Suprapubic skin (tissue), 4 donors: ENCODE results near the gene AVP.

Experiments
- EP300 ChIP-seq: sonication (generic); formaldehyde crosslinking; IDR thresholded peaks from one replicate; pipeline ENCODE4 v1.6.1; 2017; ENCODE audit warnings: antibody characterized with exemption
- POLR2A ChIP-seq, 2 donors: fragments of 450-650 bp; IDR thresholded peaks; one replicate each; pipeline ENCODE4 v1.6.1; 2017; ENCODE audit warnings: antibody characterized with exemption in 2 of 2, mild to moderate bottlenecking in 2 of 2, moderate library complexity in 2 of 2
- POLR2AphosphoS5 ChIP-seq, 3 donors: sonication (generic); formaldehyde crosslinking; IDR thresholded peaks; one replicate each; pipeline ENCODE4 v1.6.1; 2017; ENCODE audit warnings: antibody characterized with exemption in 3 of 3
- TF ChIP-seq, protein P1 (sequence below), 2 donors: fragments of 200-600 bp in 1 of 2; fragments of 450-650 bp in 1 of 2; sonication (generic) in 1 of 2; IDR thresholded peaks; one replicate each; pipeline ENCODE4 v1.5.1; 2016 to 2019; ENCODE audit warnings: antibody characterized with exemption in 2 of 2, mild to moderate bottlenecking in 1 of 2, moderate library complexity in 1 of 2

DNA sequence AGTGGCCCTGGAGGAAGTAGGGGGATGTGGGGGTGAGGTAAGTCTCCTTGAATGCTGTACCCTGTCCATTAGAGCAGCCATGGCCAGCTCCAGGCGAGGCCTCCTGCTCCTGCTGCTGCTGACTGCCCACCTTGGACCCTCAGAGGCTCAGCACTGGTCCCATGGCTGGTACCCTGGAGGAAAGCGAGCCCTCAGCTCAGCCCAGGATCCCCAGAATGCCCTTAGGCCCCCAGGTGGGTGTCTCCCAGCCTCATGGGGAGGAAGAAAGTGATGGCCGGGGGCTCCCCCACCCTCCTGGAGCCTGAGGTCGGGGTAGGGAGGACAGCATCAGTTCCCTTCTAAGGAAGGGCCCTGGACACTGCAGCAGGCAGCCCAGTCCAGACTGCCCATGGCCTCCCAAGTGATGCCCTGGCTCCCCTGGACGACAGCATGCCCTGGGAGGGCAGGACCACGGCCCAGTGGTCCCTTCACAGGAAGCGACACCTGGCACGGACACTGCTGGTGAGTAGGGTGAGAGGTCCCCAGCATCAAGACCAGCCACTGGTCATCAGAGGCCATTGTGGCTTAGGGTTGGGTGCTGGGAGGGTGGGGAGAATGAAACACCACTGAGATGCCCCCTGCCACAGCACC, 40.1 kb downstream of the AVP start:
- TF ChIP-seq, protein P1, sequence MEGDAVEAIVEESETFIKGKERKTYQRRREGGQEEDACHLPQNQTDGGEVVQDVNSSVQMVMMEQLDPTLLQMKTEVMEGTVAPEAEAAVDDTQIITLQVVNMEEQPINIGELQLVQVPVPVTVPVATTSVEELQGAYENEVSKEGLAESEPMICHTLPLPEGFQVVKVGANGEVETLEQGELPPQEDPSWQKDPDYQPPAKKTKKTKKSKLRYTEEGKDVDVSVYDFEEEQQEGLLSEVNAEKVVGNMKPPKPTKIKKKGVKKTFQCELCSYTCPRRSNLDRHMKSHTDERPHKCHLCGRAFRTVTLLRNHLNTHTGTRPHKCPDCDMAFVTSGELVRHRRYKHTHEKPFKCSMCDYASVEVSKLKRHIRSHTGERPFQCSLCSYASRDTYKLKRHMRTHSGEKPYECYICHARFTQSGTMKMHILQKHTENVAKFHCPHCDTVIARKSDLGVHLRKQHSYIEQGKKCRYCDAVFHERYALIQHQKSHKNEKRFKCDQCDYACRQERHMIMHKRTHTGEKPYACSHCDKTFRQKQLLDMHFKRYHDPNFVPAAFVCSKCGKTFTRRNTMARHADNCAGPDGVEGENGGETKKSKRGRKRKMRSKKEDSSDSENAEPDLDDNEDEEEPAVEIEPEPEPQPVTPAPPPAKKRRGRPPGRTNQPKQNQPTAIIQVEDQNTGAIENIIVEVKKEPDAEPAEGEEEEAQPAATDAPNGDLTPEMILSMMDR (IDR thresholded peaks at IDR 0.05) = no peak
- TF ChIP-seq POLR2AphosphoS5 (IDR thresholded peaks at IDR 0.05) = no peak
- no peak for TF ChIP-seq POLR2A (IDR thresholded peaks at IDR 0.05)
- TF ChIP-seq EP300 = no peak
